T-helper 17 cell (primary cell): ENCODE data around the gene SYCN. TPM values are rescaled to one million over a fixed set of nuclear protein-coding genes. Genes with fewer than 3 reads are reported as not detected.

Source experiments
- ATAC-seq: fragments of 150-1000 bp; cut with Tn5 transposase; 2 replicates; pipeline ENCODE4 v1.10.0; 2021; ENCODE audit warnings: mild to moderate bottlenecking, moderate library complexity
- DNase-seq, 3 donors: peaks; one replicate each; pipeline versions ENCODE4 v3.0.0 to v3.0.0-alpha.2; 2020 to 2021
- H3K9me3 ChIP-seq: one replicate; pipeline ENCODE4 v1.7.0; 2013; ENCODE audit warnings: low read length, mild to moderate bottlenecking; ENCODE audit not compliant: control insufficient read depth, poor library complexity, severe bottlenecking
- H3K27ac Mint-ChIP-seq: one replicate; pipeline ENCODE4 v1.8.0; 2022; ENCODE audit warnings: mild to moderate bottlenecking, moderate library complexity, mixed read lengths
- H3K27me3 Mint-ChIP-seq: one replicate; pipeline ENCODE4 v1.8.0; 2022; ENCODE audit warnings: mixed read lengths
- H3K36me3 Mint-ChIP-seq: one replicate; pipeline ENCODE4 v1.8.0; 2022; ENCODE audit warnings: low read depth, mixed read lengths
- H3K4me1 Mint-ChIP-seq: one replicate; pipeline ENCODE4 v1.8.0; 2022; ENCODE audit warnings: mild to moderate bottlenecking, mixed read lengths
- H3K4me3 Mint-ChIP-seq: one replicate; pipeline ENCODE4 v1.8.0; 2022; ENCODE audit warnings: mild to moderate bottlenecking, moderate library complexity, mixed read lengths
- total RNA-seq, 4 donors: library from RNA in 2 of 4; stranded (reverse) in 2 of 4; gene quantifications; one replicate each; pipeline ENCODE4 v1.2.3 and lab custom pipeline; 2022 to 2026

The SYCN gene
- total RNA-seq, 2 donors from 2014 or later: not detected

- peaks cover 76% of the 10 kb centered on the region for H3K27me3 Mint-ChIP-seq
- peak; percentile 41 for ATAC-seq
- peaks cover 6% of the 10 kb centered on the region for H3K36me3 Mint-ChIP-seq
Measured at GRCh38 chr19:39196860-39197562, 7.1 kb downstream of the SYCN start, which contains the start of gene NCCRP1. Gene NCCRP1, plus strand, starts transcription at chr19:39196964. Its CDS starts 19 bp downstream, at chr19:39196983.

GRCh38 chr19:39196320-39196719 lies 7.7 kb downstream of the SYCN start:
- Mint-ChIP-seq H3K27ac (no peak overlapping the region), H3K4me1 (peaks cover 25% of the 10 kb centered on the region), H3K27me3 (peaks cover 72% of the 10 kb centered on the region), H3K36me3 (peaks cover 4% of the 10 kb centered on the region), H3K4me3 (peak overlapping the region; percentile 79)
- ATAC-seq (peak; percentile 21), DNase-seq (no peak)
- no peaks in the 10 kb centered on the region for H3K9me3 ChIP-seq

More at GRCh38 chr19:39196860-39197562, 7.1 kb downstream of the SYCN start, which contains the start of gene NCCRP1:
- H3K27ac Mint-ChIP-seq: peak within 1 kb of the TSS; percentile 77
- H3K4me3 Mint-ChIP-seq: peak within 1 kb of the TSS; percentile 92
- H3K4me1 Mint-ChIP-seq: peaks cover 27% of the 10 kb centered on the region
- no peaks in the 10 kb centered on the region for H3K9me3 ChIP-seq
- no peak for DNase-seq

GRCh38 chr19:39195755-39196154 lies 8.3 kb downstream of the SYCN start:
- H3K27me3 Mint-ChIP-seq: peaks cover 70% of the 10 kb centered on the region
- no peak overlapping the region for H3K27ac Mint-ChIP-seq
- peak overlapping the region; percentile 79 for H3K4me3 Mint-ChIP-seq
- H3K4me1 Mint-ChIP-seq: peaks cover 23% of the 10 kb centered on the region
- DNase-seq (no peak), ATAC-seq (peak; percentile 68)
- H3K9me3 ChIP-seq: no peaks in the 10 kb centered on the region
- H3K36me3 Mint-ChIP-seq: peaks cover 4% of the 10 kb centered on the region

- Mint-ChIP-seq H3K36me3 (peaks cover 4% of the 10 kb centered on the region), H3K4me3 (peak overlapping the region; percentile 79), H3K27ac (peak overlapping the region; percentile 21), H3K4me1 (peaks cover 23% of the 10 kb centered on the region), H3K27me3 (peaks cover 67% of the 10 kb centered on the region)
- ATAC-seq (no peak), DNase-seq (no peak)
- no peaks in the 10 kb centered on the region for H3K9me3 ChIP-seq
Measured at GRCh38 chr19:39194832-39195542, 9.1 kb downstream of the SYCN start.

GRCh38 chr19:39193803-39194202 lies 10.3 kb downstream of the SYCN start:
- H3K9me3 ChIP-seq: no peaks in the 10 kb centered on the region
- Mint-ChIP-seq H3K27me3 (peaks cover 61% of the 10 kb centered on the region), H3K4me3 (no peak overlapping the region), H3K27ac (no peak overlapping the region), H3K4me1 (peaks cover 25% of the 10 kb centered on the region), H3K36me3 (peaks cover 4% of the 10 kb centered on the region)
- no peak for DNase-seq
- no peak for ATAC-seq

GRCh38 chr19:39192846-39193245 lies 11.2 kb downstream of the SYCN start:
- peaks cover 58% of the 10 kb centered on the region for H3K27me3 Mint-ChIP-seq
- DNase-seq (no peak), ATAC-seq (no peak)
- no peak overlapping the region for H3K27ac Mint-ChIP-seq
- no peak overlapping the region for H3K4me3 Mint-ChIP-seq
- no peaks in the 10 kb centered on the region for H3K9me3 ChIP-seq
- H3K4me1 Mint-ChIP-seq: peaks cover 25% of the 10 kb centered on the region
- peaks cover 4% of the 10 kb centered on the region for H3K36me3 Mint-ChIP-seq

GRCh38 chr19:39190768-39191167 lies 13.3 kb downstream of the SYCN start:
- no peak overlapping the region for H3K27ac Mint-ChIP-seq
- H3K9me3 ChIP-seq: no peaks in the 10 kb centered on the region
- peaks cover 51% of the 10 kb centered on the region for H3K27me3 Mint-ChIP-seq
- peaks cover 14% of the 10 kb centered on the region for H3K4me1 Mint-ChIP-seq
- ATAC-seq (no peak), DNase-seq (no peak)
- no peak overlapping the region for H3K4me3 Mint-ChIP-seq
- H3K36me3 Mint-ChIP-seq: no peaks in the 10 kb centered on the region

- peaks cover 39% of the 10 kb centered on the region for H3K27me3 Mint-ChIP-seq
- ATAC-seq: no peak
Measured at GRCh38 chr19:39188960-39189359, 15.1 kb downstream of the SYCN start.

GRCh38 chr19:39187552-39187943 lies 16.5 kb downstream of the SYCN start:
- DNase-seq: no peak
- ATAC-seq: no peak
- no peaks in the 10 kb centered on the region for H3K9me3 ChIP-seq
- Mint-ChIP-seq H3K27ac (no peak overlapping the region), H3K4me1 (peaks cover 5% of the 10 kb centered on the region), H3K27me3 (peaks cover 32% of the 10 kb centered on the region), H3K36me3 (no peaks in the 10 kb centered on the region), H3K4me3 (no peak overlapping the region)

More at GRCh38 chr19:39188960-39189359, 15.1 kb downstream of the SYCN start:
- H3K36me3 Mint-ChIP-seq: no peaks in the 10 kb centered on the region
- no peak for DNase-seq
- H3K9me3 ChIP-seq: no peaks in the 10 kb centered on the region
- H3K4me1 Mint-ChIP-seq: peaks cover 5% of the 10 kb centered on the region
- no peak overlapping the region for H3K4me3 Mint-ChIP-seq
- no peak overlapping the region for H3K27ac Mint-ChIP-seq

GRCh38 chr19:39186391-39186790 lies 17.7 kb downstream of the SYCN start:
- no peak for ATAC-seq
- H3K9me3 ChIP-seq: no peaks in the 10 kb centered on the region
- H3K4me1 Mint-ChIP-seq: peaks cover 7% of the 10 kb centered on the region
- DNase-seq: no peak
- H3K36me3 Mint-ChIP-seq: no peaks in the 10 kb centered on the region
- H3K27ac Mint-ChIP-seq: no peak overlapping the region
- H3K27me3 Mint-ChIP-seq: peaks cover 27% of the 10 kb centered on the region
- H3K4me3 Mint-ChIP-seq: no peak overlapping the region

GRCh38 chr19:39183104-39183503 lies 21.0 kb downstream of the SYCN start:
- Mint-ChIP-seq H3K36me3 (no peaks in the 10 kb centered on the region), H3K4me3 (no peak overlapping the region), H3K27me3 (peaks cover 9% of the 10 kb centered on the region), H3K4me1 (peaks cover 5% of the 10 kb centered on the region), H3K27ac (no peak overlapping the region)
- ATAC-seq (no peak), DNase-seq (no peak)
- no peaks in the 10 kb centered on the region for H3K9me3 ChIP-seq

GRCh38 chr19:39182174-39182505 lies 21.9 kb downstream of the SYCN start:
- Mint-ChIP-seq H3K36me3 (no peaks in the 10 kb centered on the region), H3K4me3 (no peak overlapping the region), H3K27me3 (peaks cover 3% of the 10 kb centered on the region), H3K4me1 (peaks cover 3% of the 10 kb centered on the region), H3K27ac (peak overlapping the region; percentile 60)
- ATAC-seq: no peak
- no peak for DNase-seq
- H3K9me3 ChIP-seq: no peaks in the 10 kb centered on the region

GRCh38 chr19:39181500-39182173 lies 22.4 kb downstream of the SYCN start:
- ATAC-seq (no peak), DNase-seq (no peak)
- Mint-ChIP-seq H3K4me3 (no peak overlapping the region), H3K27ac (peak overlapping the region; percentile 60), H3K27me3 (no peaks in the 10 kb centered on the region), H3K4me1 (peaks cover 2% of the 10 kb centered on the region), H3K36me3 (no peaks in the 10 kb centered on the region)
- H3K9me3 ChIP-seq: no peaks in the 10 kb centered on the region
